Measurements from ENCODE around the gene ANGPTL8. TPM values are rescaled to one million over a fixed set of nuclear protein-coding genes. Genes with fewer than 3 reads are reported as not detected.

The ANGPTL8 gene, protein sequence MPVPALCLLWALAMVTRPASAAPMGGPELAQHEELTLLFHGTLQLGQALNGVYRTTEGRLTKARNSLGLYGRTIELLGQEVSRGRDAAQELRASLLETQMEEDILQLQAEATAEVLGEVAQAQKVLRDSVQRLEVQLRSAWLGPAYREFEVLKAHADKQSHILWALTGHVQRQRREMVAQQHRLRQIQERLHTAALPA
- total RNA-seq (not detected), total RNA-seq (0 reads per million in 172 experiments)
- not detected for polyA plus RNA-seq (2013, experiment 1 of 2)
- polyA plus RNA-seq (2013, experiment 2 of 2): not detected

DNA sequence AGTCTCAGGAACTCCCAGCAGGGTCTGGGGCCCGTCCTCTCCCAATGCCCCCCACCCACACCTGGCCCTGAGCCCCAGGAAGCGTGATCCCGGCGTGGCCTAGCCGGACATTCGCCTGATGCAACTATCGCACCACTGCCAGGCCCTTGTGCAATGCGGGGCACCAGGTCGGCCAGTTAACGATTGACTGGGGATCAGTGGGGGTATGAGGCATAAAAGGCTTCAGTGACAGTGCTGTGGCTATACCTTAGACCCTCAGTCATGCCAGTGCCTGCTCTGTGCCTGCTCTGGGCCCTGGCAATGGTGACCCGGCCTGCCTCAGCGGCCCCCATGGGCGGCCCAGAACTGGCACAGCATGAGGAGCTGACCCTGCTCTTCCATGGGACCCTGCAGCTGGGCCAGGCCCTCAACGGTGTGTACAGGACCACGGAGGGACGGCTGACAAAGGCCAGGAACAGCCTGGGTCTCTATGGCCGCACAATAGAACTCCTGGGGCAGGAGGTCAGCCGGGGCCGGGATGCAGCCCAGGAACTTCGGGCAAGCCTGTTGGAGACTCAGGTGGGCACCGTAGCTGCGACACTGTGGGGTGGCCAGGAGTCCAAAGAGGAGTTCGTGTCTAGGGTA is at the start of gene ANGPTL8:
Gene ANGPTL8 (plus strand): TSS at position 243 of the 624 bp plus-strand sequence. CDS start 19 bp downstream, at position 262.
- ChIA-PET POLR2A (no interaction called here), CTCF (no interaction called here)
- no peak within 1 kb of the TSS for H3K27ac ChIP-seq (ENCODE audit: low read depth in 1 of 2, low read length in 2 of 2)
- intact Hi-C loops (cut with DNase I, micrococcal nuclease): no loop called here
- no peak for ATAC-seq (ENCODE audit: poor library complexity)
- H3K4me3 ChIP-seq (ENCODE audit: low read length): no peak within 1 kb of the TSS
- peaks cover 11 to 54% of the 10 kb centered on the region in 2 experiments for H3K9me3 ChIP-seq (ENCODE audit: control insufficient read depth in 1 of 2, insufficient read depth in 1 of 2, low read length in 2 of 2)
- TF ChIP-seq CTCF (IDR thresholded peaks at IDR 0.05): no peak
- Mint-ChIP-seq H3K9me3 (peaks cover 6% of the 10 kb centered on the region), H3K27me3 (peaks cover 28% of the 10 kb centered on the region), H3K27ac (no peak within 1 kb of the TSS), H3K36me3 (ENCODE audit: low read depth) (no peaks in the 10 kb centered on the region), H3K4me3 (no peak within 1 kb of the TSS), H3K4me1 (ENCODE audit: low read depth) (peaks cover 5% of the 10 kb centered on the region)
- peaks cover 5 to 15% of the 10 kb centered on the region in 2 experiments for H3K27me3 ChIP-seq (ENCODE audit: control insufficient read depth in 1 of 2, insufficient read depth in 2 of 2, low read length in 2 of 2)
- no peaks in the 10 kb centered on the region for H3K36me3 ChIP-seq (ENCODE audit: insufficient read depth, low read length)
- no peak for DNase-seq
- H3K4me1 ChIP-seq (ENCODE audit: insufficient read depth, low read length): peaks cover 9% of the 10 kb centered on the region

- Histone ChIP-seq H3K4me3 (ENCODE audit: low read length) (no peak overlapping the region), H3K4me1 (ENCODE audit: insufficient read depth, low read length) (peaks cover 9% of the 10 kb centered on the region), H3K36me3 (ENCODE audit: insufficient read depth, low read length) (no peaks in the 10 kb centered on the region), H3K9me3 (ENCODE audit: control insufficient read depth in 1 of 2, insufficient read depth in 1 of 2, low read length in 2 of 2) (peaks cover 0 to 7% of the 10 kb centered on the region in 2 experiments), H3K27ac (ENCODE audit: low read depth in 1 of 2, low read length in 2 of 2) (no peak overlapping the region), H3K27me3 (ENCODE audit: control insufficient read depth in 1 of 2, insufficient read depth in 2 of 2, low read length in 2 of 2) (no peaks in the 10 kb centered on the region)
- Mint-ChIP-seq H3K9me3 (no peaks in the 10 kb centered on the region), H3K36me3 (ENCODE audit: low read depth) (no peaks in the 10 kb centered on the region), H3K4me3 (no peak overlapping the region), H3K27ac (no peak overlapping the region), H3K4me1 (ENCODE audit: low read depth) (peaks cover 5% of the 10 kb centered on the region), H3K27me3 (peaks cover 3% of the 10 kb centered on the region)
- ChIA-PET CTCF (no interaction called here), POLR2A (no interaction called here)
- no peak for DNase-seq
- intact Hi-C loops (cut with DNase I, micrococcal nuclease): no loop called here
- no peak for ATAC-seq (ENCODE audit: poor library complexity)
- no peak for TF ChIP-seq CTCF (IDR thresholded peaks at IDR 0.05)
Observed at GRCh38 chr19:11190501-11190900, 48.9 kb upstream of the ANGPTL8 start.

DNA sequence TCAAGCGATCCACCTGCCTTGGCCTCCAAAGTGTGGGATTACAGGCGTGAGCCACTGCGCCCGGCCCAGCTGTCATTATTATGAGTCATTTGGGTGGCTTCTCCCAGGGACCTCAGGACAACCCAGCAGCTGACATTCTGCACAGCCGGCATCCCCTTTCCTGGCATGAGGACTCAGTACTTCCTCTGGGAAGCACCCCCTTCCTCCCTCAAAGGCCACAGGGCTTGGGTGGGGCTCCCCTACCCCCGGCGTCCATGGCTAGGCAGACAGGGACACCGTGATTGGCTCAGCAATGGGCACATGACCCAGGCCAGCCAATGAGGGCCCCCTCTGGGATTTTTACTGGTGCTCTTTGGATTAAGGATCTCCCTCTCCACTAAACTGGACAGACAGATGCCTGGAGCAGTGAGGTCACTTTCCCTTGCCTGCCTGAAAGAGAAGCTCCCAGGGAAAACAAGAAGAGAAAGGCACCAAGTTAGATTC is 48.1 kb upstream of the ANGPTL8 start:
- ChIA-PET POLR2A (no interaction called here), CTCF (no interaction called here)
- Histone ChIP-seq H3K36me3 (ENCODE audit: insufficient read depth, low read length) (no peaks in the 10 kb centered on the region), H3K27me3 (ENCODE audit: control insufficient read depth in 1 of 2, insufficient read depth in 2 of 2, low read length in 2 of 2) (peaks cover 2 to 3% of the 10 kb centered on the region in 2 experiments), H3K4me1 (ENCODE audit: insufficient read depth, low read length) (peaks cover 10% of the 10 kb centered on the region), H3K9me3 (ENCODE audit: control insufficient read depth in 1 of 2, insufficient read depth in 1 of 2, low read length in 2 of 2) (peaks cover 0 to 7% of the 10 kb centered on the region in 2 experiments), H3K4me3 (ENCODE audit: low read length) (no peak overlapping the region), H3K27ac (ENCODE audit: low read depth in 1 of 2, low read length in 2 of 2) (no peak overlapping the region)
- H3K4me3 Mint-ChIP-seq: no peak overlapping the region
- DNase-seq: peak in 2 of 14 experiments; percentile 28 to 52
- ATAC-seq (ENCODE audit: poor library complexity): no peak
- no peak for TF ChIP-seq CTCF (IDR thresholded peaks at IDR 0.05)
- peaks cover 8% of the 10 kb centered on the region for H3K4me1 Mint-ChIP-seq (ENCODE audit: low read depth)
- intact Hi-C loops (cut with DNase I, micrococcal nuclease): no loop called here
- H3K27me3 Mint-ChIP-seq: peaks cover 10% of the 10 kb centered on the region
- no peak overlapping the region for H3K27ac Mint-ChIP-seq
- H3K36me3 Mint-ChIP-seq (ENCODE audit: low read depth): no peaks in the 10 kb centered on the region
- no peaks in the 10 kb centered on the region for H3K9me3 Mint-ChIP-seq

All from CD4-positive, alpha-beta T cell (primary cell).